Peyer's patch (tissue), 4 donors: ENCODE results near the gene STYXL1. TPM values are rescaled to one million over a fixed set of nuclear protein-coding genes. Genes with fewer than 3 reads are reported as not detected.

Experiments used
- DNase-seq, 3 donors: peaks; one replicate each; pipeline ENCODE4 v3.0.0-alpha.2; 2017 to 2019
- H3K27ac ChIP-seq, 4 donors: fragments of 200-600 bp; sonication (generic); one replicate each; pipeline ENCODE4 v1.5.1; 2016 to 2019
- H3K27me3 ChIP-seq, 2 donors: fragments of 200-600 bp; sonication (generic); one replicate each; pipeline ENCODE4 v1.5.1; 2019
- H3K36me3 ChIP-seq, 3 donors: fragments of 200-600 bp; sonication (generic); one replicate each; pipeline ENCODE4 v1.5.1; 2016 to 2019
- H3K4me1 ChIP-seq, 4 donors: fragments of 200-600 bp; sonication (generic); one replicate each; pipeline ENCODE4 v1.5.1; 2016 to 2019
- H3K4me3 ChIP-seq, 4 donors: fragments of 200-600 bp; sonication (generic); 1 replicate in 3 of 4; 2 replicates in 1 of 4; pipeline ENCODE4 v1.5.1; 2016 to 2019; ENCODE audit warnings: mild to moderate bottlenecking in 1 of 4
- H3K9me3 ChIP-seq, 4 donors: fragments of 200-600 bp; sonication (generic); one replicate each; pipeline ENCODE4 v1.5.1; 2016 to 2019; ENCODE audit warnings: mild to moderate bottlenecking in 1 of 4
- POLR2A ChIP-seq, 2 donors: fragments of 450-650 bp; IDR thresholded peaks; one replicate each; pipeline ENCODE4 v1.5.1; 2017; ENCODE audit warnings: antibody characterized with exemption in 2 of 2, mild to moderate bottlenecking in 2 of 2, moderate library complexity in 2 of 2
- total RNA-seq, 4 donors: library from RNA; depleted of rRNA; stranded (reverse); fragments of >200 nt; gene quantifications; one replicate each; pipeline ENCODE4 v1.1.0, GENCODE V29; 2016
- TF ChIP-seq, protein P1 (sequence below), 6 experiments: fragments of 450-650 bp in 4 of 6; fragments of 200-600 bp in 2 of 6; sonication (generic) in 1 of 6; IDR thresholded peaks; one replicate each; pipeline ENCODE4 v1.5.1; 2017 to 2019; ENCODE audit warnings: antibody characterized with exemption in 6 of 6, mild to moderate bottlenecking in 3 of 6, moderate library complexity in 1 of 6

Gene STYXL1
- total RNA-seq, 4 donors from 2014 or later: 14.2 to 42.9 (median 29.5) TPM

DNA sequence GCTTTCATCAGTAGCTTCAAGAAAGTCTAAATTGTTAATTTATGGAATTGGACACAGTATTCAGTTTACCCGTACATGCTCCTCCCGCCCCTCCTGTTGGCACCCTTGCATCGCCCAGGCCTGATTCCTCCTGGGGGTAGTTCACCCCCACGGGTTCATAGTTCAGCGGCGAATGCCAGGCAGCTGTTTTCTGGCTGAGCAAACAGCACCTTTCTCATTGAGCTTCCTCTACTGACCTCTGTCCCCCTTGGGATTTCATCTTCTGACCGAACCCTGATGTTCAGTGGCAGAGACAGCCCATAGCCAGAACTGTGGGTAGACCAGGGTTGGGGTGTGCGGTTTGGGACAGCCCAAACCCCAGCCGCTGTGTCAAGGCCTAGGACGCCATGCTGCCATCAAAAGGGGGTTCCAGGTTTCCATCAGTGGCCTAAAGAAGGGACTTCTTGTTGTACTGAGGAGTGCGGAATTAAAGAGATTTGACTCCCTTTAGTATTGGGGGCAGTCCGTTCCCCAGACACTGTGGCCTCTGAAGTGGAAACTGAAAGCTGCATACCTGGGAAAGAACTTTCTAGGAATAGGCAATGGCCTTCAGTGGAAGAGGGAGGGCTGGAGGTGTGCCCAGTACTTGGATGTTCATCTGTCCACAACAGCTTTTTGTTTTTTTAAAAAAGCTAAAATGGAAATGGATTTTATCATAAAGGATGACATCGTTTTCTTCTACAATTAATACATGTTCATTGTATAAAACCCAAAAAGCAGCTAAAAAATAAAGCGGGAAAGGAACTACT, 19.1 kb upstream of the STYXL1 start:
- H3K27ac ChIP-seq: no peak overlapping the region
- H3K36me3 ChIP-seq: peaks cover 0 to 53% (median 0%) of the 10 kb centered on the region in 3 donors
- no peaks in the 10 kb centered on the region for H3K27me3 ChIP-seq
- H3K9me3 ChIP-seq: no peaks in the 10 kb centered on the region
- DNase-seq: no peak
- no peaks in the 10 kb centered on the region for H3K4me1 ChIP-seq
- no peak overlapping the region for H3K4me3 ChIP-seq
- TF ChIP-seq, protein P1, sequence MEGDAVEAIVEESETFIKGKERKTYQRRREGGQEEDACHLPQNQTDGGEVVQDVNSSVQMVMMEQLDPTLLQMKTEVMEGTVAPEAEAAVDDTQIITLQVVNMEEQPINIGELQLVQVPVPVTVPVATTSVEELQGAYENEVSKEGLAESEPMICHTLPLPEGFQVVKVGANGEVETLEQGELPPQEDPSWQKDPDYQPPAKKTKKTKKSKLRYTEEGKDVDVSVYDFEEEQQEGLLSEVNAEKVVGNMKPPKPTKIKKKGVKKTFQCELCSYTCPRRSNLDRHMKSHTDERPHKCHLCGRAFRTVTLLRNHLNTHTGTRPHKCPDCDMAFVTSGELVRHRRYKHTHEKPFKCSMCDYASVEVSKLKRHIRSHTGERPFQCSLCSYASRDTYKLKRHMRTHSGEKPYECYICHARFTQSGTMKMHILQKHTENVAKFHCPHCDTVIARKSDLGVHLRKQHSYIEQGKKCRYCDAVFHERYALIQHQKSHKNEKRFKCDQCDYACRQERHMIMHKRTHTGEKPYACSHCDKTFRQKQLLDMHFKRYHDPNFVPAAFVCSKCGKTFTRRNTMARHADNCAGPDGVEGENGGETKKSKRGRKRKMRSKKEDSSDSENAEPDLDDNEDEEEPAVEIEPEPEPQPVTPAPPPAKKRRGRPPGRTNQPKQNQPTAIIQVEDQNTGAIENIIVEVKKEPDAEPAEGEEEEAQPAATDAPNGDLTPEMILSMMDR (IDR thresholded peaks at IDR 0.05): no peak
- TF ChIP-seq POLR2A (IDR thresholded peaks at IDR 0.05): no peak

DNA sequence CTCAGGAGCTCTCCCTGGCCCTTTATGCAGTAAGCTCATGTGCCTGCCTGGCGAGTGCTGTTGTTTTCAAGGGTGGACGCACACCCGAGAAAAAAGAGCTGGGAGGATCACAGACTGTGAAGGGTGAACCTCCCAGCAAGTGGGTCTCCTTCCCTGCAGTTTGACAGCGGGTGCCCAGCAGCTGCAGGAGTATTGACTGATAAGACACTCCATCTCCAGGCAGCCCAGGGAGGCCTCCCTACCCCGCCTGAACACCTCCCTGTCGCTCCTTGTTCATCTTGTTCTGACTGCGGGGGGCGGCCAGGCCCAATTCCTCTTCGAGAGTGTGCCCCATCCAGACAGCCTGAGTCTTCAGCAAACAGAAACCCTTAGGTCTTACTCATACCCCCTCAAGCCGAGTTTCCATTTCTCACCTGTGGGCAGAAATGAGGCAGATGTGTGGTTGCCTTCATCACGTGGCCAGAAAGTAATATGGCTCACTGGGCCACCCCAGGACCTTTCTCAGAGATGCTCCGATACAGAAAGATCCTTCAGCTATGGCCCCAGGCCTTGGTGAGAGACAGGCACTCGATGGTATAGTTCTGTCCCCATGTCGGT, 17.3 kb upstream of the STYXL1 start:
- DNase-seq: no peak
- H3K36me3 ChIP-seq: peaks cover 0 to 71% (median 0%) of the 10 kb centered on the region in 3 donors
- H3K4me3 ChIP-seq: no peak overlapping the region
- H3K27me3 ChIP-seq: no peaks in the 10 kb centered on the region
- no peaks in the 10 kb centered on the region for H3K4me1 ChIP-seq
- H3K9me3 ChIP-seq: no peaks in the 10 kb centered on the region
- no peak for TF ChIP-seq POLR2A (IDR thresholded peaks at IDR 0.05)
- TF ChIP-seq, protein P1 (IDR thresholded peaks at IDR 0.05): no peak
- H3K27ac ChIP-seq: no peak overlapping the region

DNA sequence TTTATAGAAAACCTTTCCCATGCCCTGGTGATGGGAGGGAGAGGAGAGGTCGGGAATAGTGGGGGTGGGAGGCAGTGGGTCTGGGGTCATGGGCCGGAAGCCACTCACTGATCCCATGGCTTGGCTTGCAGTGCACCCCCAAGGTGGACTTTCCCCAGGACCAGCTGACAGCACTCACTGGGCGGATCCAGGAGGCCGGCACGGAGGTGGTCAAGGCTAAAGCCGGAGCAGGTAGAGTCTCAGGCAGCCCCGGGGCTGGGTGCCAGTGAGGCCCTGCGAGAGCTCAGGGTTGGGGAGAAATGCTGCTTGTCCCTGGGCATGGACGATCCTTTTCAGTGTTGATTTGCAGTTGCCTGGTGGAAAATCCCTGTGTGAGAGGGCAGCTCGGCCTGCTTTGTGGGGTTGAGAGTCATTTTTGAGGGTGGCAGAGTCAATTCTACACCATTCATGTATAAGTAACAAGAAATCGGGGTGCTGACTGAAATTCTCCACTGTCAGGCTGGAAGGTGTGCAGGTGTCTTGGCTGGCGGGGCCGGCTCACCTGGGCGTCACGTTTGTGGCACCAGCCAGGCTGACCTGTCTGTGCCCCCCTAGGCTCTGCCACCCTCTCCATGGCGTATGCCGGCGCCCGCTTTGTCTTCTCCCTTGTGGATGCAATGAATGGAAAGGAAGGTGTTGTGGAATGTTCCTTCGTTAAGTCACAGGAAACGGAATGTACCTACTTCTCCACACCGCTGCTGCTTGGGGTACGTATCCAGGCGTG, 16.6 kb upstream of the STYXL1 start:
- TF ChIP-seq, protein P1 (IDR thresholded peaks at IDR 0.05): no peak
- TF ChIP-seq POLR2A (IDR thresholded peaks at IDR 0.05): no peak
- H3K36me3 ChIP-seq: peaks cover 0 to 78% (median 2%) of the 10 kb centered on the region in 3 donors
- H3K4me3 ChIP-seq: no peak overlapping the region
- no peak for DNase-seq
- no peaks in the 10 kb centered on the region for H3K9me3 ChIP-seq
- no peaks in the 10 kb centered on the region for H3K4me1 ChIP-seq
- H3K27me3 ChIP-seq: no peaks in the 10 kb centered on the region
- H3K27ac ChIP-seq: no peak overlapping the region

DNA sequence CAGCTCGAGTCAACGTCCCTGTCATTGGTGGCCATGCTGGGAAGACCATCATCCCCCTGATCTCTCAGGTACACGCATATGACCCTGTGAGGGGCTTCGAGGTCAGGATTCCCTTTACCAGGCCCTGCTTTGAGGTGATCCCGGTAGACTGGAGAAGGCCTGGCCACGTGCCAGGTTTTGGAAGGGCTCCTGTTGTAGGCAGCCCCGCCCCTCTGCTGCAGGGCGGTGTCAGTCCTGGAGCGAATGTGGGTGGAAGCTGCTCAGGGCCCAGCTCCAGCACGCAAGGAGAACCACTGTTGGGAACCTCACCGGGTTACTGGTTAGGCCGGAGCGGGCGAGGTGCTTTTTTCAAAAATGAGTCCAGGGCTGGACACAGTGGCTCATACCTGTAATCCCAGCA, 15.7 kb upstream of the STYXL1 start:
- Histone ChIP-seq H3K27me3 (no peaks in the 10 kb centered on the region), H3K36me3 (peaks cover 0 to 87% (median 6%) of the 10 kb centered on the region in 3 donors), H3K27ac (no peak overlapping the region), H3K9me3 (no peaks in the 10 kb centered on the region), H3K4me3 (no peak overlapping the region), H3K4me1 (no peaks in the 10 kb centered on the region)
- no peak for TF ChIP-seq POLR2A (IDR thresholded peaks at IDR 0.05)
- TF ChIP-seq, protein P1 (IDR thresholded peaks at IDR 0.05): no peak
- peak in 2 of 3 donors; percentile 71 to 73 for DNase-seq

DNA sequence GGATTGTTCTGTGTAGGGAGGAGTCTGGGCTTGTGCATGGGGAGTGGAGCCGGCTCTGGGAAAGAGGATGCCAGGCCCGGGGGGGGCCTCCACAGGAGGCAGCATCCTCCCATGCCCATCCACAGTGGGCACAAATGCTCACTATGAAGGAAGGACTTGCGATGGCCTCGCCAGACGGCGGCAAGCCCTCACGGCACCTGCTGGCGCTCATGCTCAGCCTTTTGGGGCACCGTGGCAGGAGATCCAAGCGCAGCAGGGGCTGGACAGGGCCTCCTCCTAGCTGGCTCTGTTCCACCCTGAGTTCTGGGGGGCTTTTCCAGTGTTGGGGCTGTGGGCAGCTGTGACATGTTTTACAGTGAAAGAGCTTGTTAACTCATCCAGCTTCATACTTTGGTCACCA, 15.3 kb upstream of the STYXL1 start:
- peaks cover 0 to 1% (median 0%) of the 10 kb centered on the region in 4 donors for H3K4me1 ChIP-seq
- no peak for TF ChIP-seq POLR2A (IDR thresholded peaks at IDR 0.05)
- TF ChIP-seq, protein P1 (IDR thresholded peaks at IDR 0.05): no peak
- H3K27me3 ChIP-seq: no peaks in the 10 kb centered on the region
- no peak for DNase-seq
- H3K9me3 ChIP-seq: no peaks in the 10 kb centered on the region
- no peak overlapping the region for H3K27ac ChIP-seq
- peaks cover 0 to 91% (median 6%) of the 10 kb centered on the region in 3 donors for H3K36me3 ChIP-seq
- H3K4me3 ChIP-seq: no peak overlapping the region
